Measurements from ENCODE around the gene C20orf204. TPM values are rescaled to one million over a fixed set of nuclear protein-coding genes. Genes with fewer than 3 reads are reported as not detected.

Gene C20orf204
- total RNA-seq, 1 donor from 2014 or later: under 0.01 TPM

GRCh38 chr20:64035066-64035932 is 683 bp upstream of the C20orf204 start:
- no peak overlapping the region for H3K4me3 ChIP-seq (ENCODE audit: low read depth, low read length)
- no peak for TF ChIP-seq CTCF (conservative IDR thresholded peaks at IDR 0.05; ENCODE audit: low read depth, low read length)
- no peak for DNase-seq (ENCODE audit: low read depth)

- no peak for DNase-seq (ENCODE audit: low read depth)
- TF ChIP-seq CTCF (conservative IDR thresholded peaks at IDR 0.05; ENCODE audit: low read depth, low read length): no peak
- H3K4me3 ChIP-seq (ENCODE audit: low read depth, low read length): no peak overlapping the region
These were observed 590 bp downstream of the C20orf204 start for GRCh38 chr20:64036346-64037198.

GRCh38 chr20:64037199-64037497 is 1.2 kb downstream of the C20orf204 start:
- DNase-seq (ENCODE audit: low read depth): no peak
- TF ChIP-seq CTCF (conservative IDR thresholded peaks at IDR 0.05; ENCODE audit: low read depth, low read length): no peak

GRCh38 chr20:64037498-64038213 is 1.7 kb downstream of the C20orf204 start:
- DNase-seq (ENCODE audit: low read depth): no peak
- no peak for TF ChIP-seq CTCF (conservative IDR thresholded peaks at IDR 0.05; ENCODE audit: low read depth, low read length)
- no peak overlapping the region for H3K4me3 ChIP-seq (ENCODE audit: low read depth, low read length)

More at GRCh38 chr20:64037199-64037497, 1.2 kb downstream of the C20orf204 start:
- no peak overlapping the region for H3K4me3 ChIP-seq (ENCODE audit: low read depth, low read length)

- no peak for TF ChIP-seq CTCF (conservative IDR thresholded peaks at IDR 0.05; ENCODE audit: low read depth, low read length)
- no peak for DNase-seq (ENCODE audit: low read depth)
- H3K4me3 ChIP-seq (ENCODE audit: low read depth, low read length): peak overlapping the region; percentile 55
These were observed 2.2 kb downstream of the C20orf204 start for GRCh38 chr20:64038224-64038564.

GRCh38 chr20:64038565-64039292 is 2.7 kb downstream of the C20orf204 start:
- DNase-seq (ENCODE audit: low read depth): no peak
- peak overlapping the region; percentile 55 for H3K4me3 ChIP-seq (ENCODE audit: low read depth, low read length)
- TF ChIP-seq CTCF (conservative IDR thresholded peaks at IDR 0.05; ENCODE audit: low read depth, low read length): peak; percentile 58
